HG03103 (cell line): ENCODE data around the gene SLC6A3.
"Not testable (repeated sequence)": the region's sequence is repeated elsewhere in the genome, so short reads cannot be mapped to it uniquely, and the experiment has no call there.

Experiments used
- ATAC-seq: cut with Tn5 transposase; IDR thresholded peaks from one replicate; pipeline ENCODE4 v1.9.1; 2021; ENCODE audit warnings: low read depth; ENCODE audit not compliant: unreplicated experiment

Gene SLC6A3

GRCh38 chr5:1423901-1424603, 21.2 kb downstream of the SLC6A3 start:
- no peak for ATAC-seq

GRCh38 chr5:1422522-1422921, 22.7 kb downstream of the SLC6A3 start:
- not testable (repeated sequence) for ATAC-seq

GRCh38 chr5:1421521-1422341, 23.5 kb downstream of the SLC6A3 start:
- ATAC-seq = no peak

- no peak for ATAC-seq
Observed at GRCh38 chr5:1420211-1421195, 24.7 kb downstream of the SLC6A3 start.

- no peak for ATAC-seq
Observed at GRCh38 chr5:1419476-1420210, 25.6 kb downstream of the SLC6A3 start.

GRCh38 chr5:1418921-1419280, 26.3 kb downstream of the SLC6A3 start:
- no peak for ATAC-seq

- ATAC-seq = no peak
Observed at GRCh38 chr5:1418238-1418920, 26.9 kb downstream of the SLC6A3 start.

- no peak for ATAC-seq
Observed at GRCh38 chr5:1417586-1418225, 27.5 kb downstream of the SLC6A3 start.

GRCh38 chr5:1416856-1417469, 28.3 kb downstream of the SLC6A3 start:
- ATAC-seq = no peak

GRCh38 chr5:1415626-1416360, 29.4 kb downstream of the SLC6A3 start:
- no peak for ATAC-seq

GRCh38 chr5:1415059-1415425, 30.2 kb downstream of the SLC6A3 start:
- ATAC-seq = no peak

- no peak for ATAC-seq
Observed at GRCh38 chr5:1414311-1415058, 30.8 kb downstream of the SLC6A3 start.

- no peak for ATAC-seq
Observed at GRCh38 chr5:1413611-1414241, 31.5 kb downstream of the SLC6A3 start.

- no peak for ATAC-seq
Observed at GRCh38 chr5:1413211-1413610, 32.0 kb downstream of the SLC6A3 start.

- ATAC-seq = no peak
Observed at GRCh38 chr5:1412621-1413020, 32.6 kb downstream of the SLC6A3 start.

GRCh38 chr5:1412163-1412562, 33.1 kb downstream of the SLC6A3 start:
- ATAC-seq = no peak

GRCh38 chr5:1411099-1411498, 34.1 kb downstream of the SLC6A3 start:
- no peak for ATAC-seq
